ENCODE data around the gene TMEM200A. TPM values are rescaled to one million over a fixed set of nuclear protein-coding genes. Genes with fewer than 3 reads are reported as not detected.
A peak's percentile ranks its signal among the peaks of the same experiment; 100 is the strongest.

TMEM200A gene
- total RNA-seq, 1 donor from 2014 or later, result 11.3 TPM

GRCh38 chr6:130385064-130385695 is 19.4 kb downstream of the TMEM200A start:
- H3K4me1 Mint-ChIP-seq, result peaks cover 29% of the 10 kb centered on the region
- no peak for TF ChIP-seq CTCF (IDR thresholded peaks at IDR 0.05; ENCODE audit: unreplicated experiment)
- peak overlapping the region; percentile 71 for H3K27ac Mint-ChIP-seq
- no peak for DNase-seq (ENCODE audit: low spot score in 2 of 2, unreplicated experiment in 2 of 2)
- no peaks in the 10 kb centered on the region for H3K27me3 Mint-ChIP-seq (ENCODE audit: low read depth)
- peaks cover 4% of the 10 kb centered on the region for H3K36me3 Mint-ChIP-seq
- no peaks in the 10 kb centered on the region for H3K9me3 Mint-ChIP-seq
- H3K4me3 Mint-ChIP-seq, result no peak overlapping the region

- no peak overlapping the region for H3K4me3 Mint-ChIP-seq
- H3K27ac Mint-ChIP-seq, result no peak overlapping the region
Observed at GRCh38 chr6:130389142-130389541, 23.3 kb downstream of the TMEM200A start.

GRCh38 chr6:130390890-130391289 is 25.1 kb downstream of the TMEM200A start:
- Mint-ChIP-seq H3K4me3 (no peak overlapping the region), H3K27me3 (ENCODE audit: low read depth) (no peaks in the 10 kb centered on the region), H3K27ac (no peak overlapping the region), H3K36me3 (peaks cover 4% of the 10 kb centered on the region), H3K9me3 (no peaks in the 10 kb centered on the region), H3K4me1 (peaks cover 11% of the 10 kb centered on the region)
- no peak for DNase-seq (ENCODE audit: low spot score in 2 of 2, unreplicated experiment in 2 of 2)
- no peak for TF ChIP-seq CTCF (IDR thresholded peaks at IDR 0.05; ENCODE audit: unreplicated experiment)

More at GRCh38 chr6:130389142-130389541, 23.3 kb downstream of the TMEM200A start:
- no peak for DNase-seq (ENCODE audit: low spot score in 2 of 2, unreplicated experiment in 2 of 2)
- Mint-ChIP-seq H3K4me1 (peaks cover 25% of the 10 kb centered on the region), H3K36me3 (peaks cover 4% of the 10 kb centered on the region), H3K9me3 (no peaks in the 10 kb centered on the region), H3K27me3 (ENCODE audit: low read depth) (no peaks in the 10 kb centered on the region)
- no peak for TF ChIP-seq CTCF (IDR thresholded peaks at IDR 0.05; ENCODE audit: unreplicated experiment)

GRCh38 chr6:130393306-130393705 is 27.5 kb downstream of the TMEM200A start:
- H3K4me1 Mint-ChIP-seq, result peaks cover 2% of the 10 kb centered on the region
- no peaks in the 10 kb centered on the region for H3K36me3 Mint-ChIP-seq
- no peak for TF ChIP-seq CTCF (IDR thresholded peaks at IDR 0.05; ENCODE audit: unreplicated experiment)
- H3K4me3 Mint-ChIP-seq, result no peak overlapping the region
- H3K27ac Mint-ChIP-seq, result no peak overlapping the region
- H3K27me3 Mint-ChIP-seq (ENCODE audit: low read depth), result no peaks in the 10 kb centered on the region
- H3K9me3 Mint-ChIP-seq, result no peaks in the 10 kb centered on the region
- DNase-seq (ENCODE audit: low spot score in 2 of 2, unreplicated experiment in 2 of 2), result no peak

GRCh38 chr6:130394246-130394645 is 28.4 kb downstream of the TMEM200A start:
- DNase-seq (ENCODE audit: low spot score in 2 of 2, unreplicated experiment in 2 of 2), result no peak
- Mint-ChIP-seq H3K36me3 (peaks cover 5% of the 10 kb centered on the region), H3K27ac (no peak overlapping the region), H3K4me3 (no peak overlapping the region), H3K9me3 (peaks cover 5% of the 10 kb centered on the region), H3K4me1 (peaks cover 2% of the 10 kb centered on the region), H3K27me3 (ENCODE audit: low read depth) (no peaks in the 10 kb centered on the region)
- TF ChIP-seq CTCF (IDR thresholded peaks at IDR 0.05; ENCODE audit: unreplicated experiment), result no peak
